ENCODE measurements around the gene CPNE4. TPM values are rescaled to one million over a fixed set of nuclear protein-coding genes. Genes with fewer than 3 reads are reported as not detected.
"Not testable (repeated sequence)": the region's sequence is repeated elsewhere in the genome, so short reads cannot be mapped to it uniquely, and the experiment has no call there.

Gene CPNE4
- total RNA-seq, 2 experiments from 2014 or later: not detected

DNA sequence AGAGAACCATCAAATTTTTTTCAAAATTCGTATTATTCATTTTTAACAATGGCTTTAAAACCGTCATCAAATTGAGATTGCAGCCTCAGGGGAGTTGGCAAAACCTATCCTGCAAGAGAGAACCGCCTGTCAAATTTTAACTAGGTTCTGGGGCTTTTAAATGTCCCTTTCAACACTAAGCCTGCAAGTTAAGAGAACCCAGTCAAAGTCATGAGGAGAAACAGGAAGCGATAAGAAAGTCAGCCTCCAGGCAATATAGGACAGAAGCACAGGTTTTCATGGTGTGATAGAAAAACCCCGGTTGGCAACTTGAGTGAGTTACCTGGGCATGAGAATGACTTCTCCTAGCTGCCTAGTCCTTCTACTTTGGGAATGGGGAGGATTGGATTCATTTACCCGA lies 59.8 kb downstream of the CPNE4 start:
- Mint-ChIP-seq H3K9me3 (peaks cover 5% of the 10 kb centered on the region), H3K27ac (no peak overlapping the region), H3K4me1 (ENCODE audit: low read depth) (no peaks in the 10 kb centered on the region), H3K36me3 (ENCODE audit: low read depth) (no peaks in the 10 kb centered on the region), H3K27me3 (no peaks in the 10 kb centered on the region), H3K4me3 (no peak overlapping the region)
- TF ChIP-seq, protein P1, sequence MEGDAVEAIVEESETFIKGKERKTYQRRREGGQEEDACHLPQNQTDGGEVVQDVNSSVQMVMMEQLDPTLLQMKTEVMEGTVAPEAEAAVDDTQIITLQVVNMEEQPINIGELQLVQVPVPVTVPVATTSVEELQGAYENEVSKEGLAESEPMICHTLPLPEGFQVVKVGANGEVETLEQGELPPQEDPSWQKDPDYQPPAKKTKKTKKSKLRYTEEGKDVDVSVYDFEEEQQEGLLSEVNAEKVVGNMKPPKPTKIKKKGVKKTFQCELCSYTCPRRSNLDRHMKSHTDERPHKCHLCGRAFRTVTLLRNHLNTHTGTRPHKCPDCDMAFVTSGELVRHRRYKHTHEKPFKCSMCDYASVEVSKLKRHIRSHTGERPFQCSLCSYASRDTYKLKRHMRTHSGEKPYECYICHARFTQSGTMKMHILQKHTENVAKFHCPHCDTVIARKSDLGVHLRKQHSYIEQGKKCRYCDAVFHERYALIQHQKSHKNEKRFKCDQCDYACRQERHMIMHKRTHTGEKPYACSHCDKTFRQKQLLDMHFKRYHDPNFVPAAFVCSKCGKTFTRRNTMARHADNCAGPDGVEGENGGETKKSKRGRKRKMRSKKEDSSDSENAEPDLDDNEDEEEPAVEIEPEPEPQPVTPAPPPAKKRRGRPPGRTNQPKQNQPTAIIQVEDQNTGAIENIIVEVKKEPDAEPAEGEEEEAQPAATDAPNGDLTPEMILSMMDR (IDR thresholded peaks at IDR 0.05): no peak
- ATAC-seq (no peak), DNase-seq (no peak)
- intact Hi-C loops (cut with micrococcal nuclease): no loop called here
- ChIA-PET POLR2A (no interaction called here), CTCF (no interaction called here)

DNA sequence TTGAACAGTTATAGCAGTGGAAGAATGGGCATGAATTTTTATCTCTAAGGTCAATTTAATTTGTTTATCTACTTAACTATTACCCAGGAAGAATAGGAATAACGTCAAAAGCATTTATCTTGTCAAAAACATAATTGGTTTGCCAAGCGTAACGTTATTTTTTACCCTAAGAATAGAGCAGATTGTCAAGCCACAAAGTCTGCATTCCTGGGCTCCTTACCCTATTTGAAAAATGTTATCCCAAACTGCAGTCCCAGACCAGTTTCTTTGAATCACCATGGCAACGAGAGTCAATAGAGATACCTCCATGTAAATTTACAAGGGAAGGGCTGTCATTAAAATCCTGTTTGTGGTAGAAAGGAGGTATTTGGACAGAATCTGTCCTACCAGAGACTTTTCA lies 61.1 kb downstream of the CPNE4 start:
- POLR2A ChIA-PET: no interaction called here
- TF ChIP-seq, protein P1 (IDR thresholded peaks at IDR 0.05): no peak
- CTCF ChIA-PET: no interaction called here
- H3K9me3 Mint-ChIP-seq: peaks cover 3% of the 10 kb centered on the region
- no peaks in the 10 kb centered on the region for H3K4me1 Mint-ChIP-seq (ENCODE audit: low read depth)
- H3K27ac Mint-ChIP-seq: no peak overlapping the region
- intact Hi-C loops (cut with micrococcal nuclease): no loop called here
- H3K36me3 Mint-ChIP-seq (ENCODE audit: low read depth): no peaks in the 10 kb centered on the region
- no peak overlapping the region for H3K4me3 Mint-ChIP-seq
- H3K27me3 Mint-ChIP-seq: no peaks in the 10 kb centered on the region
- DNase-seq (no peak), ATAC-seq (no peak)

DNA sequence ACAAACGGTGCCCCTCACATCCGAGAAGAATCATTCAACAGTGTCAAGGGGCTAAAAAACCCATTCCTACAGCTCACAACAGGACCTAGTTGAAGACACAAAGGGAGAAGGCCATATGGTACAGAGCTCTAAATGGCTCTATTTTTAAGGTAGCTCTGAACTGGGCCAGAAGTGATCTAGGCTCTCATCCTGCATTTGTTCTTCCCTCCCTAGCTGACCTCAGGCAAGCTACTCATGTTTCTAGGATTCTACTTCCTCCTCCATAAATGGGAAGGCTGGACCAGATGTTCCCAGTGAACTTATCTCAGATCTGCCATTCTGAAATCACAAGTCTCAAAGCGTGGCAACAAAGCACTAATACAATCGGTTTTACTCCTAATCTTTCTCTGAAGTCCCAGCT lies 62.3 kb downstream of the CPNE4 start:
- H3K4me1 Mint-ChIP-seq (ENCODE audit: low read depth): no peaks in the 10 kb centered on the region
- ATAC-seq (no peak), DNase-seq (no peak)
- CTCF ChIA-PET: no interaction called here
- intact Hi-C loops (cut with micrococcal nuclease): no loop called here
- POLR2A ChIA-PET: no interaction called here
- no peaks in the 10 kb centered on the region for H3K27me3 Mint-ChIP-seq
- no peak overlapping the region for H3K4me3 Mint-ChIP-seq
- peaks cover under 1% of the 10 kb centered on the region for H3K9me3 Mint-ChIP-seq
- H3K27ac Mint-ChIP-seq: no peak overlapping the region
- TF ChIP-seq, protein P1 (IDR thresholded peaks at IDR 0.05): peak; percentile 10
- no peaks in the 10 kb centered on the region for H3K36me3 Mint-ChIP-seq (ENCODE audit: low read depth)

DNA sequence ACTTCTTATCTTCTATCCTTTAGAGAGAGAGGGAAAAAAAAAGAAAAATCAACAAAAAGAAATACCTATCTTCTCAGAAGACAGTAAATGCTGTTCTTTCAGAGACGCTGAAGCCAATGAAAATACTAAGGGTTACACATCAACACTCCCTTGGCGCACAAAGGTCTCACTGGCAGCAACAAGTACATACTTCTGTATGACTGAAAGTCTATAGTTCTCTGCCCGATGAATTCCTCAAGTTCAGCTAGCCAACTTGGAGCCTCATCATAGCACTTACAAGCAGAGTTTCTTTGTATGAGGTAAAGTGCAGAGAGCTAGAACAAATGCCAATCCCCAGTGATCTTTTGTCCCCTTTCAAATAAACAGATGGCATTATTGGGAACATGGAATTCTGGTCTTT lies 62.7 kb downstream of the CPNE4 start:
- CTCF ChIA-PET: no interaction called here
- ATAC-seq (no peak), DNase-seq (no peak)
- no peaks in the 10 kb centered on the region for H3K4me1 Mint-ChIP-seq (ENCODE audit: low read depth)
- no peaks in the 10 kb centered on the region for H3K36me3 Mint-ChIP-seq (ENCODE audit: low read depth)
- H3K27ac Mint-ChIP-seq: no peak overlapping the region
- no peaks in the 10 kb centered on the region for H3K27me3 Mint-ChIP-seq
- H3K4me3 Mint-ChIP-seq: no peak overlapping the region
- TF ChIP-seq, protein P1 (IDR thresholded peaks at IDR 0.05): no peak
- POLR2A ChIA-PET: no interaction called here
- H3K9me3 Mint-ChIP-seq: no peaks in the 10 kb centered on the region
- intact Hi-C loops (cut with micrococcal nuclease): no loop called here

DNA sequence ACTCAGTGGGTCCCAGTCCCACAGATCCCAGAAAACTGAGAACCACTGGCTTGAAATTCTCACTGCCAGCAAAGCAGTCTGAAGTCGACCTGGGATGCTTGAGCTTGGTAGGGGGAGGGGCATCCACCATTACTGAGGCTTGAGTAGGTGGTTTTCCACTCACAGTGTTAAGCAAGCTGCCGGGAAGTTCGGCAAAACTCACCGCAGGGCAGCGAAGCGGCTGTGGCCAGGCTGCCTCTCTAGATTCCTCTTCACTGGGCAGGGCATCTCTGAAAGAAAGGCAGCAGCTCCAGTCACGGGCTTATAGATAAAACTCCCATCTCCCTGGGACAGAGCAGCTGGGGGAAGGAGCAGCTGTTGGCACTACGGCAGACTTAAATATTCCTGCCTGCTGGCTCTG lies 71.4 kb downstream of the CPNE4 start:
- CTCF ChIA-PET; H3K27ac Mint-ChIP-seq; H3K36me3 Mint-ChIP-seq (ENCODE audit: low read depth); H3K27me3 Mint-ChIP-seq; H3K9me3 Mint-ChIP-seq; ATAC-seq; POLR2A ChIA-PET; H3K4me3 Mint-ChIP-seq; intact Hi-C loops (cut with micrococcal nuclease); H3K4me1 Mint-ChIP-seq (ENCODE audit: low read depth); DNase-seq: not testable (repeated sequence)

DNA sequence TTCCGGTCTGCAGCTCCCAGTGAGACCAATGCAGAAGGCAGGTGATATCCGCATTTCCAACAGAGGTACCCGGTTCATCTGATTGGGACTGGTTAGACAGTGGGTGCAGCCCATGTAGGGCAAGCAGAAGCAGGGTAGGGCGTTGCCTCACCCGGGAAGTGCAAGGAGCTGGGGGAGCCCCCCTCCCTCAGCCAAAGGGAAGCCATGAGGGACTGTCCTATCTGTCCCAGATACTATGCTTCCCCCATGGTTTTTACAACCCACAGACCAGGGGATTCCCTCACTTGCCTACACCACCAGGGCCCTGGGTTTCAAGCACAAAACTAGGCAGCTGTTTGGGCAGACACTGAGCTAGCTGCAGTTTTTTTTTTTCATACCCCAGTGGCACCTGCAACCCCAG lies 71.8 kb downstream of the CPNE4 start:
- H3K4me1 Mint-ChIP-seq (ENCODE audit: low read depth): no peaks in the 10 kb centered on the region
- intact Hi-C loops (cut with micrococcal nuclease): no loop called here
- H3K4me3 Mint-ChIP-seq: no peak overlapping the region
- TF ChIP-seq, protein P1 (IDR thresholded peaks at IDR 0.05): no peak
- DNase-seq (no peak), ATAC-seq (no peak)
- ChIA-PET POLR2A (no interaction called here), CTCF (no interaction called here)
- peaks cover 8% of the 10 kb centered on the region for H3K9me3 Mint-ChIP-seq
- no peaks in the 10 kb centered on the region for H3K36me3 Mint-ChIP-seq (ENCODE audit: low read depth)
- H3K27me3 Mint-ChIP-seq: peaks cover 1% of the 10 kb centered on the region
- H3K27ac Mint-ChIP-seq: no peak overlapping the region

Measured in activated CD8-positive, alpha-beta T cell treated with anti-CD3 and anti-CD28 coated beads for 36 hours (primary cell).